Prostate gland (tissue), 2 donors: Measurements from ENCODE around the gene RBMS2.

Source experiments
- CTCF ChIP-seq, 4 experiments: fragments of 200-600 bp in 2 of 4; fragments of 450-650 bp in 2 of 4; sonication (generic) in 2 of 4; IDR thresholded peaks; 1 replicate in 3 of 4; 2 replicates in 1 of 4; pipeline ENCODE4 v1.5.1; 2016 to 2019; ENCODE audit warnings: antibody characterized with exemption in 4 of 4, mild to moderate bottlenecking in 2 of 4, moderate library complexity in 2 of 4
- POLR2A ChIP-seq: fragments of 450-650 bp; IDR thresholded peaks from one replicate; pipeline ENCODE4 v1.6.1; 2016; ENCODE audit warnings: antibody characterized with exemption, mild to moderate bottlenecking
- POLR2AphosphoS5 ChIP-seq: sonication (generic); formaldehyde crosslinking; IDR thresholded peaks from one replicate; pipeline ENCODE4 v1.6.1; 2017; ENCODE audit warnings: antibody characterized with exemption

DNA sequence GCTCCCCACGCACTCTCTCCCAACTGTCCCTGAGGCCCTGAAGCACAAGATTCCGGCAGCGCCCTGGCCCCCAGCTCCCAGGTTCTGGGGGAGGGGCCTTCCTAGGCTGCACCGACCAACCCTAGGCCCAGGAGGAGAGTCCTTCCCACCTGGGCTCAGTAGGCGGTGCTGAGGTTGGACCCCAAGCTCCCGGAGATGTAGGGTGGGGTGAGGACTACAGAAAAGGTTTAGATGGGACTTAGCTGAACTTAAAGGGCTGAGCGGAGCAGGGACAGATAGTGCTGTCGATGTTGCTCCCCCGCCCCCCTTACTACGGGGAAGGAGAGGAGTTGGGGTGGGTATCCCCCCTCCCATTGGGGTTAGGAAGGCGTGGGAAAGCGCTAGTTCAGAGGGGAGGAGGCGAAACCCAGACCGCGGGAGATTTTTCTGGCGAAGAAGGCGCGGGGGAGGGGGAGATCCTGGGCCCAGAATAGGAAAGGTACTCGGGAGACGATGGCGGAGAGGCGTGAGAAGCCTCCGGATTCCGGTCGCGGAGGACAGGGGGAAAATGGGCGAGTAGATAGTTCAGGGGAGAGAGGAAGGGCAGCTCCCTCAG is 112.7 kb downstream of the RBMS2 start:
- TF ChIP-seq CTCF (IDR thresholded peaks at IDR 0.05) (no peak), POLR2A (peak; percentile 86), POLR2AphosphoS5 (peak; percentile 75)
